GM12878 (cell line): Measurements from ENCODE around the gene NLRC5. TPM values are rescaled to one million over a fixed set of nuclear protein-coding genes. Genes with fewer than 3 reads are reported as not detected.

Experiments
- ATF7 ChIP-seq: fragments of 450-650 bp; IDR thresholded peaks from 2 replicates; pipeline ENCODE4 v1.6.1; 2016; ENCODE audit warnings: low read depth, mild to moderate bottlenecking
- BCL11A ChIP-seq: IDR thresholded peaks from 2 replicates; pipeline ENCODE4 v1.6.1; 2011; ENCODE audit warnings: low read depth, low read length
- BMI1 ChIP-seq: fragments of 450-650 bp; IDR thresholded peaks from 2 replicates; pipeline ENCODE4 v1.6.1; 2016; ENCODE audit warnings: mild to moderate bottlenecking, moderate library complexity, borderline replicate concordance
- ETV6 ChIP-seq, 2 experiments: fragments of 450-650 bp in 1 of 2; IDR thresholded peaks in 1 of 2; conservative IDR thresholded peaks in 1 of 2; 2 replicates each; pipeline ENCODE4 v1.6.1; 2014; ENCODE audit warnings: antibody characterized with exemption in 1 of 2, borderline replicate concordance in 1 of 2, low read depth in 1 of 2, mild to moderate bottlenecking in 1 of 2, moderate library complexity in 1 of 2
- HCFC1 ChIP-seq: fragments of 150-350 bp; IDR thresholded peaks from 2 replicates; pipeline ENCODE4 v1.6.1; 2014; ENCODE audit warnings: low read length
- IRF4 ChIP-seq: IDR thresholded peaks from 2 replicates; pipeline ENCODE4 v1.6.1; 2011; ENCODE audit warnings: low read depth, low read length
- JUNB ChIP-seq: IDR thresholded peaks from 2 replicates; pipeline ENCODE4 v1.6.1; 2016; ENCODE audit warnings: antibody characterized with exemption, mild to moderate bottlenecking
- MAX ChIP-seq: IDR thresholded peaks from 2 replicates; pipeline ENCODE4 v1.6.1; 2012; ENCODE audit warnings: low read depth, low read length, improper control_type of control experiment
- MEF2B ChIP-seq: fragments of 450-650 bp; IDR thresholded peaks from 2 replicates; pipeline ENCODE4 v1.6.1; 2018; ENCODE audit warnings: mild to moderate bottlenecking, moderate library complexity; ENCODE audit not compliant: partially characterized antibody, poor library complexity, severe bottlenecking
- NFIC ChIP-seq: IDR thresholded peaks from 2 replicates; pipeline ENCODE4 v1.6.1; 2012; ENCODE audit warnings: low read depth, mild to moderate bottlenecking, inconsistent platforms, low read length, moderate library complexity
- PAX8 ChIP-seq: fragments of 450-650 bp; IDR thresholded peaks from 2 replicates; pipeline ENCODE4 v1.6.1; 2017; ENCODE audit warnings: mild to moderate bottlenecking, moderate library complexity
- POLR2AphosphoS5 ChIP-seq: IDR thresholded peaks from 2 replicates; pipeline ENCODE4 v1.6.1; 2011; ENCODE audit warnings: mild to moderate bottlenecking, low read length, inconsistent platforms
- SIX5 ChIP-seq: IDR thresholded peaks from 2 replicates; pipeline ENCODE4 v1.6.1; 2011; ENCODE audit warnings: mild to moderate bottlenecking, low read depth, low read length, moderate library complexity; ENCODE audit not compliant: severe bottlenecking
- SKIL ChIP-seq: fragments of 450-650 bp; IDR thresholded peaks from 2 replicates; pipeline ENCODE4 v1.6.1; 2017; ENCODE audit warnings: mild to moderate bottlenecking, low read depth, inconsistent platforms; ENCODE audit not compliant: poor library complexity, severe bottlenecking
- SREBF2 ChIP-seq: IDR thresholded peaks from 2 replicates; pipeline ENCODE4 v1.6.1; 2012; ENCODE audit warnings: mild to moderate bottlenecking, low read length
- SUPT20H ChIP-seq: IDR thresholded peaks from 2 replicates; pipeline ENCODE4 v1.6.1; 2011; ENCODE audit warnings: low read depth, mild to moderate bottlenecking, low read length, moderate library complexity, borderline replicate concordance; ENCODE audit not compliant: control insufficient read depth
- TBL1XR1 ChIP-seq: IDR thresholded peaks from 2 replicates; pipeline ENCODE4 v1.6.1; 2012; ENCODE audit warnings: low read depth, low read length, improper control_type of control experiment
- WRNIP1 ChIP-seq: IDR thresholded peaks from 2 replicates; pipeline ENCODE4 v1.6.1; 2011; ENCODE audit warnings: low read depth, low read length, improper control_type of control experiment, borderline replicate concordance
- YBX1 ChIP-seq: fragments of 450-650 bp; IDR thresholded peaks from 2 replicates; pipeline ENCODE4 v1.6.1; 2016; ENCODE audit warnings: antibody characterized with exemption
- polyA plus RNA-seq, 11 experiments: library from polyadenylated mRNA; depleted of rRNA in 4 of 11; unstranded in 6 of 11; stranded (reverse) in 5 of 11; fragments of >200 nt; fragmentation: Nextera tagmentation in 4 of 11; fragmentation: Illumina TruSeq in 1 of 11; extraction: Ambion mirVana in 4 of 11; extraction: Trizol in 1 of 11; gene quantifications; 1 replicate in 1 of 11; 2 replicates in 10 of 11; pipeline versions ENCODE4 v1.2.1 to v1.2.3, GENCODE V29; 2011 to 2016; ENCODE audit warnings: inconsistent platforms in 2 of 11, missing spikeins in 2 of 11, low read depth in 1 of 11
- total RNA-seq, 4 experiments: library from RNA; depleted of rRNA in 3 of 4; stranded (reverse); fragments of >200 nt in 3 of 4; fragmentation: Illumina TruSeq in 1 of 4; extraction: Trizol in 1 of 4; gene quantifications; 2 replicates each; pipeline versions ENCODE4 v1.2.1 to v1.2.3, GENCODE V29; 2013 to 2021
- TF ChIP-seq, protein P1 (sequence below): fragments of 450-650 bp; conservative IDR thresholded peaks from 2 replicates; pipeline ENCODE4 v1.6.1; 2017; ENCODE audit warnings: mild to moderate bottlenecking, moderate library complexity
- TF ChIP-seq, protein P2 (sequence below): fragments of 450-650 bp; IDR thresholded peaks from 2 replicates; pipeline ENCODE4 v1.6.1; 2017; ENCODE audit warnings: mild to moderate bottlenecking, moderate library complexity
- TF ChIP-seq, protein P3 (sequence below): IDR thresholded peaks from 2 replicates; pipeline ENCODE4 v1.6.1; 2011; ENCODE audit warnings: mild to moderate bottlenecking, low read depth, low read length, moderate library complexity; ENCODE audit not compliant: insufficient replicate concordance

NLRC5 gene
- total and polyA plus RNA-seq, 10 of the 15 experiments (the other 5 are each of a cell fraction or from before 2014, with no cell fraction given), result 13.1 to 105 (median 57.3) TPM

- TF ChIP-seq, protein P1, sequence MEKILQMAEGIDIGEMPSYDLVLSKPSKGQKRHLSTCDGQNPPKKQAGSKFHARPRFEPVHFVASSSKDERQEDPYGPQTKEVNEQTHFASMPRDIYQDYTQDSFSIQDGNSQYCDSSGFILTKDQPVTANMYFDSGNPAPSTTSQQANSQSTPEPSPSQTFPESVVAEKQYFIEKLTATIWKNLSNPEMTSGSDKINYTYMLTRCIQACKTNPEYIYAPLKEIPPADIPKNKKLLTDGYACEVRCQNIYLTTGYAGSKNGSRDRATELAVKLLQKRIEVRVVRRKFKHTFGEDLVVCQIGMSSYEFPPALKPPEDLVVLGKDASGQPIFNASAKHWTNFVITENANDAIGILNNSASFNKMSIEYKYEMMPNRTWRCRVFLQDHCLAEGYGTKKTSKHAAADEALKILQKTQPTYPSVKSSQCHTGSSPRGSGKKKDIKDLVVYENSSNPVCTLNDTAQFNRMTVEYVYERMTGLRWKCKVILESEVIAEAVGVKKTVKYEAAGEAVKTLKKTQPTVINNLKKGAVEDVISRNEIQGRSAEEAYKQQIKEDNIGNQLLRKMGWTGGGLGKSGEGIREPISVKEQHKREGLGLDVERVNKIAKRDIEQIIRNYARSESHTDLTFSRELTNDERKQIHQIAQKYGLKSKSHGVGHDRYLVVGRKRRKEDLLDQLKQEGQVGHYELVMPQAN, result no peak
- TF ChIP-seq BCL11A (0 out of 2 replicates have a peak, but pooled peaks have one; percentile 28), YBX1 (no peak), MAX (no peak), TBL1XR1 (no peak), POLR2AphosphoS5 (no peak), IRF4 (no peak), SUPT20H (no peak), HCFC1 (no peak), WRNIP1 (no peak), ETV6 (conservative IDR thresholded peaks at IDR 0.05 in 1 of 2, IDR thresholded peaks at IDR 0.05 in 1 of 2; ENCODE audit: borderline replicate concordance in 1 of 2, low read depth in 1 of 2) (no peak), NFIC (peak; percentile 47; the same call in 1 of the 2 replicates), SIX5 (no peak), PAX8 (no peak), SKIL (no peak), MEF2B (no peak), SREBF2 (no peak), JUNB (0 out of 2 replicates have a peak, but pooled peaks have one; percentile 21), BMI1 (no peak), ATF7 (no peak)
- TF ChIP-seq, protein P2, sequence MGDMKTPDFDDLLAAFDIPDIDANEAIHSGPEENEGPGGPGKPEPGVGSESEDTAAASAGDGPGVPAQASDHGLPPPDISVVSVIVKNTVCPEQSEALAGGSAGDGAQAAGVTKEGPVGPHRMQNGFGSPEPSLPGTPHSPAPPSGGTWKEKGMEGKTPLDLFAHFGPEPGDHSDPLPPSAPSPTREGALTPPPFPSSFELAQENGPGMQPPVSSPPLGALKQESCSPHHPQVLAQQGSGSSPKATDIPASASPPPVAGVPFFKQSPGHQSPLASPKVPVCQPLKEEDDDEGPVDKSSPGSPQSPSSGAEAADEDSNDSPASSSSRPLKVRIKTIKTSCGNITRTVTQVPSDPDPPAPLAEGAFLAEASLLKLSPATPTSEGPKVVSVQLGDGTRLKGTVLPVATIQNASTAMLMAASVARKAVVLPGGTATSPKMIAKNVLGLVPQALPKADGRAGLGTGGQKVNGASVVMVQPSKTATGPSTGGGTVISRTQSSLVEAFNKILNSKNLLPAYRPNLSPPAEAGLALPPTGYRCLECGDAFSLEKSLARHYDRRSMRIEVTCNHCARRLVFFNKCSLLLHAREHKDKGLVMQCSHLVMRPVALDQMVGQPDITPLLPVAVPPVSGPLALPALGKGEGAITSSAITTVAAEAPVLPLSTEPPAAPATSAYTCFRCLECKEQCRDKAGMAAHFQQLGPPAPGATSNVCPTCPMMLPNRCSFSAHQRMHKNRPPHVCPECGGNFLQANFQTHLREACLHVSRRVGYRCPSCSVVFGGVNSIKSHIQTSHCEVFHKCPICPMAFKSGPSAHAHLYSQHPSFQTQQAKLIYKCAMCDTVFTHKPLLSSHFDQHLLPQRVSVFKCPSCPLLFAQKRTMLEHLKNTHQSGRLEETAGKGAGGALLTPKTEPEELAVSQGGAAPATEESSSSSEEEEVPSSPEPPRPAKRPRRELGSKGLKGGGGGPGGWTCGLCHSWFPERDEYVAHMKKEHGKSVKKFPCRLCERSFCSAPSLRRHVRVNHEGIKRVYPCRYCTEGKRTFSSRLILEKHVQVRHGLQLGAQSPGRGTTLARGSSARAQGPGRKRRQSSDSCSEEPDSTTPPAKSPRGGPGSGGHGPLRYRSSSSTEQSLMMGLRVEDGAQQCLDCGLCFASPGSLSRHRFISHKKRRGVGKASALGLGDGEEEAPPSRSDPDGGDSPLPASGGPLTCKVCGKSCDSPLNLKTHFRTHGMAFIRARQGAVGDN, result no peak
- TF ChIP-seq, protein P3, sequence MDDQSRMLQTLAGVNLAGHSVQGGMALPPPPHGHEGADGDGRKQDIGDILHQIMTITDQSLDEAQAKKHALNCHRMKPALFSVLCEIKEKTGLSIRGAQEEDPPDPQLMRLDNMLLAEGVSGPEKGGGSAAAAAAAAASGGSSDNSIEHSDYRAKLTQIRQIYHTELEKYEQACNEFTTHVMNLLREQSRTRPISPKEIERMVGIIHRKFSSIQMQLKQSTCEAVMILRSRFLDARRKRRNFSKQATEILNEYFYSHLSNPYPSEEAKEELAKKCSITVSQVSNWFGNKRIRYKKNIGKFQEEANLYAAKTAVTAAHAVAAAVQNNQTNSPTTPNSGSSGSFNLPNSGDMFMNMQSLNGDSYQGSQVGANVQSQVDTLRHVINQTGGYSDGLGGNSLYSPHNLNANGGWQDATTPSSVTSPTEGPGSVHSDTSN, result peak; percentile 34
Measured at GRCh38 chr16:57051696-57052228, 62.4 kb downstream of the NLRC5 start (continued).
